ENCODE measurements around the gene POLR1A.

GRCh38 chr2:86082756-86083155 lies 22.9 kb downstream of the POLR1A start:
- TF ChIP-seq CHD1 (IDR thresholded peaks at IDR 0.05; ENCODE audit: low read depth, low read length) (no peak), POLR2A (IDR thresholded peaks at IDR 0.05; ENCODE audit: control extremely low read depth in 1 of 2, low read depth in 2 of 2, low read length in 2 of 2) (no peak), USF2 (IDR thresholded peaks at IDR 0.05; ENCODE audit: low read length) (no peak), SIRT6 (IDR thresholded peaks at IDR 0.05; ENCODE audit: low read length) (no peak), ZNF274 (IDR thresholded peaks at IDR 0.05; ENCODE audit: borderline replicate concordance, extremely low read depth, low read length) (no peak), CTCF (IDR thresholded peaks at IDR 0.05; ENCODE audit: control extremely low read depth in 1 of 3, insufficient read depth in 1 of 3, low read depth in 1 of 3, low read length in 3 of 3) (no peak), EZH2 (IDR thresholded peaks at IDR 0.05; ENCODE audit: low read depth, low read length, severe bottlenecking) (no peak), MAX (IDR thresholded peaks at IDR 0.05) (no peak), POLR2AphosphoS5 (IDR thresholded peaks at IDR 0.05; ENCODE audit: low read depth, low read length) (no peak), CREB1 (IDR thresholded peaks at IDR 0.05) (no peak), RBBP5 (IDR thresholded peaks at IDR 0.05; ENCODE audit: borderline replicate concordance, low read depth, low read length) (no peak)

Data from H1 (cell line).